Measurements from ENCODE around the gene SLC2A10. TPM values are rescaled to one million over a fixed set of nuclear protein-coding genes. Genes with fewer than 3 reads are reported as not detected.

SLC2A10 gene
- total and polyA plus RNA-seq, 2 experiments from 2014 or later, result 4.9 to 14.6 TPM

GRCh38 chr20:46758929-46759669 lies 49.6 kb downstream of the SLC2A10 start:
- no peak for ATAC-seq
- H3K27ac ChIP-seq (ENCODE audit: low read depth), result no peak overlapping the region
- TF ChIP-seq CTCF (conservative IDR thresholded peaks at IDR 0.05; ENCODE audit: low read depth in 2 of 2) (peak in 1 of 2 experiments; percentile 7; a peak in 1 of 4 replicates), NANOG (IDR thresholded peaks at IDR 0.05; ENCODE audit: borderline replicate concordance) (no peak)
- H3K79me2 ChIP-seq (replicated peaks; ENCODE audit: insufficient read depth), result no peaks in the 10 kb centered on the region
- H3K27ac Mint-ChIP-seq, result no peak overlapping the region
- peak overlapping the region; percentile 11; the same call in 1 of the 2 replicates for H2AFZ ChIP-seq
- H4K20me1 ChIP-seq (replicated peaks; ENCODE audit: insufficient read depth), result no peaks in the 10 kb centered on the region
- H3K4me2 ChIP-seq, result no peak overlapping the region
- H3K9me2 ChIP-seq (ENCODE audit: insufficient read depth), result no peaks in the 10 kb centered on the region
- H3K36me3 Mint-ChIP-seq (ENCODE audit: low read depth), result no peaks in the 10 kb centered on the region
- H3K9me3 Mint-ChIP-seq, result no peaks in the 10 kb centered on the region
- H3K27me3 ChIP-seq (ENCODE audit: insufficient read depth), result no peaks in the 10 kb centered on the region
- no peak overlapping the region for H3K4me3 ChIP-seq
- no peaks in the 10 kb centered on the region for H3K4me1 ChIP-seq (ENCODE audit: insufficient read depth)
- no peak for DNase-seq (ENCODE audit: low spot score)
- no peaks in the 10 kb centered on the region for H3K27me3 Mint-ChIP-seq (ENCODE audit: insufficient read depth, low read depth, poor library complexity)
- no peaks in the 10 kb centered on the region; the same call in 2 of the 3 replicates for H3K4me1 Mint-ChIP-seq
- H3K4me3 Mint-ChIP-seq, result no peak overlapping the region
- no peaks in the 10 kb centered on the region for H3K36me3 ChIP-seq (ENCODE audit: insufficient read depth)
- no peaks in the 10 kb centered on the region for H3F3A ChIP-seq (replicated peaks; ENCODE audit: low read depth)

- DNase-seq (ENCODE audit: low spot score) (no peak), ATAC-seq (no peak)
- Histone ChIP-seq H3K4me3 (no peak overlapping the region), H3K4me2 (no peak overlapping the region), H3K36me3 (ENCODE audit: insufficient read depth) (no peaks in the 10 kb centered on the region), H3K9me2 (ENCODE audit: insufficient read depth) (no peaks in the 10 kb centered on the region), H3F3A (replicated peaks; ENCODE audit: low read depth) (no peaks in the 10 kb centered on the region), H3K27ac (ENCODE audit: low read depth) (no peak overlapping the region), H3K4me1 (ENCODE audit: insufficient read depth) (no peaks in the 10 kb centered on the region), H4K20me1 (replicated peaks; ENCODE audit: insufficient read depth) (no peaks in the 10 kb centered on the region), H3K79me2 (replicated peaks; ENCODE audit: insufficient read depth) (no peaks in the 10 kb centered on the region), H2AFZ (no peak overlapping the region), H3K27me3 (ENCODE audit: insufficient read depth) (no peaks in the 10 kb centered on the region)
- peaks cover 3% of the 10 kb centered on the region for H3K27me3 Mint-ChIP-seq (ENCODE audit: insufficient read depth, low read depth, poor library complexity)
- H3K4me1 Mint-ChIP-seq, result no peaks in the 10 kb centered on the region; the same call in 2 of the 3 replicates
- H3K9me3 Mint-ChIP-seq, result no peaks in the 10 kb centered on the region
- H3K36me3 Mint-ChIP-seq (ENCODE audit: low read depth), result no peaks in the 10 kb centered on the region
- no peak overlapping the region for H3K4me3 Mint-ChIP-seq
- H3K27ac Mint-ChIP-seq, result no peak overlapping the region
- TF ChIP-seq NANOG (IDR thresholded peaks at IDR 0.05; ENCODE audit: borderline replicate concordance) (no peak), POLR2AphosphoS5 (IDR thresholded peaks at IDR 0.05; ENCODE audit: low read depth) (no peak), JUNB (IDR thresholded peaks at IDR 0.05; ENCODE audit: unreplicated experiment) (no peak), CTCF (conservative IDR thresholded peaks at IDR 0.05; ENCODE audit: low read depth in 2 of 2) (no peak), ZNF331 (CRISPR knock-in tag; IDR thresholded peaks at IDR 0.05; ENCODE audit: low read depth) (no peak), STAT1 (IDR thresholded peaks at IDR 0.05; ENCODE audit: unreplicated experiment) (no peak), EZH2phosphoT487 (IDR thresholded peaks at IDR 0.05; ENCODE audit: unreplicated experiment) (no peak), CREB1 (CRISPR knock-in tag; IDR thresholded peaks at IDR 0.05; ENCODE audit: low read depth) (no peak), ZNF462 (CRISPR knock-in tag; IDR thresholded peaks at IDR 0.05) (no peak), ZNF114 (CRISPR knock-in tag; IDR thresholded peaks at IDR 0.05) (no peak), EZH2 (IDR thresholded peaks at IDR 0.05; ENCODE audit: low read depth, unreplicated experiment) (no peak)
Observed at GRCh38 chr20:46761566-46761965, 52.1 kb downstream of the SLC2A10 start.

Data from GM23338 (cell line).